ENCODE data around the gene IL20RA. TPM values are rescaled to one million over a fixed set of nuclear protein-coding genes. Genes with fewer than 3 reads are reported as not detected.

IL20RA gene
- total RNA-seq, 1 donor from 2014 or later = 4.5 TPM

- DNase-seq (ENCODE audit: low read depth) (no peak), FAIRE-seq (no peak)
- H3K36me3 ChIP-seq (ENCODE audit: control insufficient read depth, insufficient read depth, low read length) = no peaks in the 10 kb centered on the region
- H3K27me3 ChIP-seq (ENCODE audit: control insufficient read depth, insufficient read depth, low read length) = no peaks in the 10 kb centered on the region
- H3K4me3 ChIP-seq (ENCODE audit: low read depth, low read length) = no peak overlapping the region
- TF ChIP-seq, protein P1, sequence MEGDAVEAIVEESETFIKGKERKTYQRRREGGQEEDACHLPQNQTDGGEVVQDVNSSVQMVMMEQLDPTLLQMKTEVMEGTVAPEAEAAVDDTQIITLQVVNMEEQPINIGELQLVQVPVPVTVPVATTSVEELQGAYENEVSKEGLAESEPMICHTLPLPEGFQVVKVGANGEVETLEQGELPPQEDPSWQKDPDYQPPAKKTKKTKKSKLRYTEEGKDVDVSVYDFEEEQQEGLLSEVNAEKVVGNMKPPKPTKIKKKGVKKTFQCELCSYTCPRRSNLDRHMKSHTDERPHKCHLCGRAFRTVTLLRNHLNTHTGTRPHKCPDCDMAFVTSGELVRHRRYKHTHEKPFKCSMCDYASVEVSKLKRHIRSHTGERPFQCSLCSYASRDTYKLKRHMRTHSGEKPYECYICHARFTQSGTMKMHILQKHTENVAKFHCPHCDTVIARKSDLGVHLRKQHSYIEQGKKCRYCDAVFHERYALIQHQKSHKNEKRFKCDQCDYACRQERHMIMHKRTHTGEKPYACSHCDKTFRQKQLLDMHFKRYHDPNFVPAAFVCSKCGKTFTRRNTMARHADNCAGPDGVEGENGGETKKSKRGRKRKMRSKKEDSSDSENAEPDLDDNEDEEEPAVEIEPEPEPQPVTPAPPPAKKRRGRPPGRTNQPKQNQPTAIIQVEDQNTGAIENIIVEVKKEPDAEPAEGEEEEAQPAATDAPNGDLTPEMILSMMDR (IDR thresholded peaks at IDR 0.05; ENCODE audit: insufficient read depth, low read length, severe bottlenecking) = no peak
Observed at GRCh38 chr6:137040393-137040792, 4.4 kb downstream of the IL20RA start.

DNA sequence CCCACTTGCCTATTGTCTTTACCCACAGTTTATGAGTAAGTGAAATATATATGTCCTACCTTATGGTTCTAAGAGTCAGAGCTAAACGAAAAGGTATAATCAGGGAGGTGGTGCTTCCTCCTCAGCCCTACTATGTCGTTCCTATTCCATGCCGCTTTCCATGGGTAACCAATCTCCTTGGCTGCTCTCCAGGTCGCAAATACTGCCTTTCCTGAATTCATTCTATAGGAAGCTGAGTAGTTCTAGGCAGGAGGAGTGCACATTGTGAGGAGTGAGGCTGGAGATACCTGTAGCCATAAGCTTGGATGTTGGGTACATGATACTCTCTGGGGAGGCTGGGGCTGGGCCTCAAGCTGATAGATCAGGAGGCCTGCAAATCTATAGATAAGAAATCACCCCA lies 5.8 kb downstream of the IL20RA start:
- Histone ChIP-seq H3K36me3 (ENCODE audit: control insufficient read depth, insufficient read depth, low read length) (no peaks in the 10 kb centered on the region), H3K4me3 (ENCODE audit: low read depth, low read length) (no peak overlapping the region), H3K27me3 (ENCODE audit: control insufficient read depth, insufficient read depth, low read length) (no peaks in the 10 kb centered on the region)
- TF ChIP-seq, protein P1 (IDR thresholded peaks at IDR 0.05; ENCODE audit: insufficient read depth, low read length, severe bottlenecking) = no peak
- FAIRE-seq (no peak), DNase-seq (ENCODE audit: low read depth) (no peak)

DNA sequence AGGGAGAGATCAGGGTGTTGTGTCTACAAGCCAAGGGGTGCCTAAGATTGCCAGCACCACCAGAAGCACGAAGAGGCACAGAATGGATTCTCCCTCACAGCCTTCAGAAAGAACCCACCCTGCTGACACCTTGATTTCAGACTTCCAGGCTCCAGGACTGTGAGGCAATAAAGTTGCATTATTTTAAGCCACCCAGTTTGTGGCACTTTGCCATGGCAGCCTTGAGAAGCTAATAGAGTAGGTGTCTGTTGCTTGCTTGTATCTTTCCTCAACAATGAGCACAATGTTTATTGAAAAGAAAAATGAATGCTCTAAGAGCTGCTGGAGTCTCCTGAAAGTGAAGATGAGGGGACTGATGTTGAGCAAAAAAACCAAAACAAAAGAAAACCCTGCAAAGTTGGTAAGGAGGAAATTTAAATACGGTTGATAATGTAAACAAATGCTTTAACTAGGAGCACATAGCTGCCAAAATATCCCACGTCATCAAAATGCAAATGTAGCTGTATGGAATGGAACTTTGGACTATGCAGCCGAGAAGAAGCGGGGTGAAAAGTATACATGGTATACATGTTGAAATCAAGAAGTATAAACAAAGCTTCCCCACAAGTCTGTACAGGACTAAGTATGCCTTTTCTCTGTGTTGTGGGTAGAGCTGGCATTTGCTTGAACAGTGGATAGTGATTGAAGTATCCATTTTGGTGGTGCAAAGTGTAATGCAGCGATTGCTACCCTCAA lies 8.0 kb downstream of the IL20RA start:
- DNase-seq (ENCODE audit: low read depth) = peak; percentile 84
- H3K36me3 ChIP-seq (ENCODE audit: control insufficient read depth, insufficient read depth, low read length) = no peaks in the 10 kb centered on the region
- no peaks in the 10 kb centered on the region for H3K27me3 ChIP-seq (ENCODE audit: control insufficient read depth, insufficient read depth, low read length)
- TF ChIP-seq, protein P1 (IDR thresholded peaks at IDR 0.05; ENCODE audit: insufficient read depth, low read length, severe bottlenecking) = no peak
- no peak overlapping the region for H3K4me3 ChIP-seq (ENCODE audit: low read depth, low read length)
- no peak for FAIRE-seq

GRCh38 chr6:137033828-137034227 lies 10.9 kb downstream of the IL20RA start:
- DNase-seq (ENCODE audit: low read depth) (no peak), FAIRE-seq (no peak)
- Histone ChIP-seq H3K27me3 (ENCODE audit: control insufficient read depth, insufficient read depth, low read length) (no peaks in the 10 kb centered on the region), H3K4me3 (ENCODE audit: low read depth, low read length) (no peak overlapping the region), H3K36me3 (ENCODE audit: control insufficient read depth, insufficient read depth, low read length) (no peaks in the 10 kb centered on the region)
- TF ChIP-seq, protein P1 (IDR thresholded peaks at IDR 0.05; ENCODE audit: insufficient read depth, low read length, severe bottlenecking) = no peak

DNA sequence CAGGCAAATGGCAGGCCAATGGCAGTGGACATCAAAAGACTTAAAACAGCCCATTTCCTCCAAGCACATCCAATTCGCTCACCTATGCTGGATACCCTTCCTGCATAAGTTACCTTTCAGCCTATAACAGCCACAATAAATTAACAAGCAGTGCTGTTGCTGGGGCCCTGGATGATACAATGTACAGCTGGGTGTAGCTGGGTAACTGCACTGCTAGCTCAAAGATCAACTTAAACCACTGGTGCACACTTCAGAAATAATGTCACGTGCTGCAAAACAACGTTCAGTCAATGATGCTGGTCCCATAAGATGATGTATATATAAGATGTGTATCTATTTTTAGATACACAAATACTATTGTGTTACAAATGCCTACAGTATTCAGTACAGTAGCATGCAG lies 13.6 kb downstream of the IL20RA start:
- DNase-seq (ENCODE audit: low read depth) = no peak
- no peak for FAIRE-seq
- Histone ChIP-seq H3K4me3 (ENCODE audit: low read depth, low read length) (no peak overlapping the region), H3K27me3 (ENCODE audit: control insufficient read depth, insufficient read depth, low read length) (no peaks in the 10 kb centered on the region), H3K36me3 (ENCODE audit: control insufficient read depth, insufficient read depth, low read length) (no peaks in the 10 kb centered on the region)
- TF ChIP-seq, protein P1 (IDR thresholded peaks at IDR 0.05; ENCODE audit: insufficient read depth, low read length, severe bottlenecking) = no peak

DNA sequence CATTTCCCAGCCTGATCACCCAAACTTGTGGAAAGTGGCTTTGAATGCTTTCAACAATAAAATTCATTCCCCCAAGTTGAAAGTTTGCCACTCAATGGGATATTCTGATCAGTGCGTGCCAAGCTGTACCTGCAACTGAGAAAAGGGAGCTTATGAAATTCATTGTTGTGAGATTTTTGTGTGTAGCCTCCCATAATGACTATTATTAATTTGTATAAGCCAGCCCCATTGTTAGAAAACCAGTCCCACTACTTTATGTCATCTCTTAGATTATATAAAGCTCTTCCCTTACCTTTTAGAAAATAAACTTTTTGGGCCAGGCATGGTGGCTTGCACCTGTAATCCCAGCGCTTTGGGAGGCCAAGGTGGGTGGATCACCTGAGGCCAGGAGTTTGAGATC lies 15.9 kb downstream of the IL20RA start:
- Histone ChIP-seq H3K27me3 (ENCODE audit: control insufficient read depth, insufficient read depth, low read length) (no peaks in the 10 kb centered on the region), H3K4me3 (ENCODE audit: low read depth, low read length) (no peak overlapping the region), H3K36me3 (ENCODE audit: control insufficient read depth, insufficient read depth, low read length) (no peaks in the 10 kb centered on the region)
- TF ChIP-seq, protein P1 (IDR thresholded peaks at IDR 0.05; ENCODE audit: insufficient read depth, low read length, severe bottlenecking) = no peak
- DNase-seq (ENCODE audit: low read depth) (peak; percentile 37), FAIRE-seq (no peak)
